HUDEP-2 (cell line): ENCODE measurements around the gene GBX1.

ENCODE experiments used
- DNase-seq, 76 experiments: peaks; one replicate each; lab custom pipeline; 2025; ENCODE audit not compliant: unreplicated experiment in 76 of 76; lab: John Stamatoyannopoulos, UW

Gene GBX1

GRCh38 chr7:151100921-151101320, 66.6 kb downstream of the GBX1 start:
- DNase-seq: no peak

DNA sequence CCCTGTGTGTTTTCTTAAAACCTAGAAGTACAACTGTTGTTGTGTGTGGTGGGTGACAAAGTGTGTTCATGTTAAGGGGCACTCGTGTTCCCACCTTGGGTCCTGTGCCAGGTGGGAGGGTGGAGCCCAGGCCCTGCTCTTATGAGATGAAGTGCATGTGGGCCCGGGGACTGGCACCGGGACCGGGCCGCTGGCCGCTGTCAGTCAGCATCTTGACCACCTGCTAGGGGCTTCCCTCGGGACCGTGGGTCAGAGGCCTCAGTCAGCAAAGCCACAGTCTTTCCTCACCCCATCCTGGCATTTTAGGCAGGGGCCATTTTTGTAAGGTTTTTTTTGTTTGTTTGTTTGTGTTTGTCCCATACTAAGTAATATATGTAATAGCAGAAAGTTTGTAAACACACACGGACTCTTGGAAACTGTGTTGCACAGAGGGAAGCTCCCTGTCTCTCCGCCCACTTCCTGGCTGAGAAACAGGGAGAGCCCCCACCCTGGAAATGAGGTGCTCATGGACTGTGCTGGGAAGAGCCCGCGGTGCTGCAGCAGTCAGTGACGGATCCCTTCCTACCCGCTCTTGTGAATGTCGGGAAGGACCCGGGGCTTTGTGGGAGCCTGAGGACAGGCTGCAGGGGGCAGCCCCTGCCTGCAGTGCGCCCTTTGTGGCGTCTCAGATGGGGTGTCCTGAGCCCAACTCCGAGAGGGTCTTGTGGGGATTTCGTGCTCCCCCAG, 67.8 kb downstream of the GBX1 start:
- no peak for DNase-seq
